Colonic mucosa (tissue), 4 donors: ENCODE results near the gene GRM3. TPM values are rescaled to one million over a fixed set of nuclear protein-coding genes. Genes with fewer than 3 reads are reported as not detected.

Experiments used
- DNase-seq: peaks from one replicate; pipeline ENCODE4 v3.0.0-alpha.2; 2020
- H3K27ac ChIP-seq: fragments of 200-600 bp; one replicate; pipeline ENCODE4 v1.8.0; 2021
- H3K27me3 ChIP-seq: fragments of 200-600 bp; one replicate; pipeline ENCODE4 v1.8.0; 2021
- H3K36me3 ChIP-seq: fragments of 200-600 bp; one replicate; pipeline ENCODE4 v1.8.0; 2021
- H3K4me1 ChIP-seq: fragments of 200-600 bp; one replicate; pipeline ENCODE4 v1.8.0; 2021; ENCODE audit warnings: mild to moderate bottlenecking
- H3K4me3 ChIP-seq: fragments of 200-600 bp; one replicate; pipeline ENCODE4 v1.8.0; 2021
- H3K9ac ChIP-seq, 2 donors: one replicate each; pipeline ENCODE4 v1.7.0; 2013; ENCODE audit warnings: control low read depth in 2 of 2, low read depth in 2 of 2, low read length in 2 of 2
- H3K9me3 ChIP-seq: fragments of 200-600 bp; one replicate; pipeline ENCODE4 v1.8.0; 2021
- intact Hi-C: fragments of 100-400 bp; cut with DNase I; formaldehyde crosslinking; loops from one replicate; pipeline ENCODE4 v1.14.1; 2022
- total RNA-seq, 2 donors: library from RNA; stranded (reverse); fragmentation: NEBNext Ultra II Directional in 1 of 2; extraction: Animal tissue kit (Norgen Biotek cat#: 25700) in 1 of 2; gene quantifications; one replicate each; pipeline ENCODE4 v1.2.1, GENCODE V29; 2021
- TF ChIP-seq, protein P1 (sequence below): fragments of 200-600 bp; IDR thresholded peaks from one replicate; pipeline ENCODE4 v1.8.0; 2022; ENCODE audit warnings: antibody characterized with exemption, mild to moderate bottlenecking
- donor health status: healthy.
- donor health status: DM: no; HTN: no; CAD: no.
- donor health status: DM: no; HTN: no; CAD: no.

Gene GRM3
- total RNA-seq, 2 donors from 2014 or later: not detected

GRCh38 chr7:86913709-86914108, 270.0 kb downstream of the GRM3 start:
- no peak for DNase-seq
- intact Hi-C loops: no loop called here
- TF ChIP-seq, protein P1, sequence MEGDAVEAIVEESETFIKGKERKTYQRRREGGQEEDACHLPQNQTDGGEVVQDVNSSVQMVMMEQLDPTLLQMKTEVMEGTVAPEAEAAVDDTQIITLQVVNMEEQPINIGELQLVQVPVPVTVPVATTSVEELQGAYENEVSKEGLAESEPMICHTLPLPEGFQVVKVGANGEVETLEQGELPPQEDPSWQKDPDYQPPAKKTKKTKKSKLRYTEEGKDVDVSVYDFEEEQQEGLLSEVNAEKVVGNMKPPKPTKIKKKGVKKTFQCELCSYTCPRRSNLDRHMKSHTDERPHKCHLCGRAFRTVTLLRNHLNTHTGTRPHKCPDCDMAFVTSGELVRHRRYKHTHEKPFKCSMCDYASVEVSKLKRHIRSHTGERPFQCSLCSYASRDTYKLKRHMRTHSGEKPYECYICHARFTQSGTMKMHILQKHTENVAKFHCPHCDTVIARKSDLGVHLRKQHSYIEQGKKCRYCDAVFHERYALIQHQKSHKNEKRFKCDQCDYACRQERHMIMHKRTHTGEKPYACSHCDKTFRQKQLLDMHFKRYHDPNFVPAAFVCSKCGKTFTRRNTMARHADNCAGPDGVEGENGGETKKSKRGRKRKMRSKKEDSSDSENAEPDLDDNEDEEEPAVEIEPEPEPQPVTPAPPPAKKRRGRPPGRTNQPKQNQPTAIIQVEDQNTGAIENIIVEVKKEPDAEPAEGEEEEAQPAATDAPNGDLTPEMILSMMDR: no peak
- no peak overlapping the region for H3K27ac ChIP-seq
- H3K36me3 ChIP-seq: no peaks in the 10 kb centered on the region
- H3K4me1 ChIP-seq: no peaks in the 10 kb centered on the region
- no peaks in the 10 kb centered on the region for H3K9me3 ChIP-seq
- H3K9ac ChIP-seq: no peak overlapping the region
- no peaks in the 10 kb centered on the region for H3K27me3 ChIP-seq
- no peak overlapping the region for H3K4me3 ChIP-seq
